ENCODE data around the gene RPL13A. TPM values are rescaled to one million over a fixed set of nuclear protein-coding genes. Genes with fewer than 3 reads are reported as not detected.

Gene RPL13A
- polyA plus RNA-seq, 3 donors = 655 to 1,621 (median 663) TPM

DNA sequence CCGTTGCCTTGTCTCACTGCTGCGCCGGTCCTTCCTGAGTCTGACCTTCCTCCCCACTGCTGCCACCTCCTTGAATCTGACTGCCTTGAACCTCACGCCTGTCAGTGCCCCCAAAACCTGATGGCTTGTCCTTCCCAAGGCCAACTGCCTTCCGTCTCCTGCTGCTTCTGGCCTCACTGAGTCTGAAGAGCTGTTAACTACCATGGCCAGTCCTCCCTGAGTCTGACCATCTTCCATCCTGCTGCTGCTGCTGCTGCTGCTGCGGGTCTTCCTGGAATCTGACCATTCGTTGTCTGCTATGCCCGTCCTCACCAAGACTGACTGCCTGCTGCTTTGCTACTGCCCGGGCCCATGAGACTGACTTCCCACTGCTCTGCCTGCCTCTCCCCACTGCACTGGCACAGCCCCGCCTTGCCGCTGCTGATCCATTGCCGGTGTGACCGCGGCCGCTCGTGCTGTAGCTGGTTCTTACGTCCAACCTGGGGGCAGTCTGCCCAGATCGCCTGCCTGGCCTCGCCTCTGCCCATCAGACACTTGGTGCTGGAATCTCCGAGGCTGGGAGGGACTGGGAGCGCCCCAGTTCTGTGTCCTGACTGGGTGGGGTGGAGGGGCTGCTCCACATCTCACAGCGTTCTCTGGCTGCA, 37.5 kb downstream of the RPL13A start:
- Histone ChIP-seq H3K4me3 (replicated peaks in 1 of 3; ENCODE audit: low read depth in 2 of 3, low read length in 3 of 3) (no peak overlapping the region), H3K4me1 (ENCODE audit: control insufficient read depth in 1 of 2, insufficient read depth in 2 of 2, low read length in 2 of 2) (peaks cover 8 to 14% of the 10 kb centered on the region in 2 donors), H2AFZ (ENCODE audit: insufficient read depth, low read depth, low read length, poor library complexity, severe bottlenecking) (no peak overlapping the region), H3K79me2 (ENCODE audit: insufficient read depth, low read length) (peaks cover 8% of the 10 kb centered on the region), H3K36me3 (replicated peaks in 1 of 2; ENCODE audit: control insufficient read depth in 1 of 2, insufficient read depth in 2 of 2, low read length in 2 of 2) (peaks cover 56 to 69% of the 10 kb centered on the region in 2 donors), H3K27me3 (ENCODE audit: control insufficient read depth in 2 of 2, insufficient read depth in 2 of 2, low read length in 2 of 2) (no peaks in the 10 kb centered on the region), H3K4me2 (replicated peaks; ENCODE audit: extremely low read depth, low read length, poor library complexity, severe bottlenecking) (no peak overlapping the region), H4K20me1 (ENCODE audit: insufficient read depth, low read length) (peaks cover 58% of the 10 kb centered on the region), H3K27ac (ENCODE audit: low read depth in 1 of 2, low read length in 2 of 2) (no peak overlapping the region), H3K9ac (ENCODE audit: insufficient read depth, low read length, poor library complexity, severe bottlenecking) (no peak overlapping the region), H3K9me3 (replicated peaks in 1 of 2; ENCODE audit: control insufficient read depth in 1 of 2, insufficient read depth in 1 of 2, low read length in 2 of 2) (no peaks in the 10 kb centered on the region)
- 94% methylated on average over 16 of the region's 22 CpGs for WGBS (ENCODE audit: insufficient coverage)
- Mint-ChIP-seq H3K27me3 (ENCODE audit: low read depth in 3 of 3) (peaks cover 0 to 19% (median 13%) of the 10 kb centered on the region in 3 donors), H3K4me3 (no peak overlapping the region), H3K27ac (no peak overlapping the region), H3K9me3 (peaks cover 0 to 5% (median 0%) of the 10 kb centered on the region in 7 donors), H3K4me1 (peaks cover 17% of the 10 kb centered on the region), H3K36me3 (peaks cover 58 to 86% of the 10 kb centered on the region in 2 donors)
- intact Hi-C loops (cut with micrococcal nuclease) = no loop called here
- DNase-seq = no peak
- TF ChIP-seq, protein P1, sequence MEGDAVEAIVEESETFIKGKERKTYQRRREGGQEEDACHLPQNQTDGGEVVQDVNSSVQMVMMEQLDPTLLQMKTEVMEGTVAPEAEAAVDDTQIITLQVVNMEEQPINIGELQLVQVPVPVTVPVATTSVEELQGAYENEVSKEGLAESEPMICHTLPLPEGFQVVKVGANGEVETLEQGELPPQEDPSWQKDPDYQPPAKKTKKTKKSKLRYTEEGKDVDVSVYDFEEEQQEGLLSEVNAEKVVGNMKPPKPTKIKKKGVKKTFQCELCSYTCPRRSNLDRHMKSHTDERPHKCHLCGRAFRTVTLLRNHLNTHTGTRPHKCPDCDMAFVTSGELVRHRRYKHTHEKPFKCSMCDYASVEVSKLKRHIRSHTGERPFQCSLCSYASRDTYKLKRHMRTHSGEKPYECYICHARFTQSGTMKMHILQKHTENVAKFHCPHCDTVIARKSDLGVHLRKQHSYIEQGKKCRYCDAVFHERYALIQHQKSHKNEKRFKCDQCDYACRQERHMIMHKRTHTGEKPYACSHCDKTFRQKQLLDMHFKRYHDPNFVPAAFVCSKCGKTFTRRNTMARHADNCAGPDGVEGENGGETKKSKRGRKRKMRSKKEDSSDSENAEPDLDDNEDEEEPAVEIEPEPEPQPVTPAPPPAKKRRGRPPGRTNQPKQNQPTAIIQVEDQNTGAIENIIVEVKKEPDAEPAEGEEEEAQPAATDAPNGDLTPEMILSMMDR (IDR thresholded peaks at IDR 0.05) = no peak

DNA sequence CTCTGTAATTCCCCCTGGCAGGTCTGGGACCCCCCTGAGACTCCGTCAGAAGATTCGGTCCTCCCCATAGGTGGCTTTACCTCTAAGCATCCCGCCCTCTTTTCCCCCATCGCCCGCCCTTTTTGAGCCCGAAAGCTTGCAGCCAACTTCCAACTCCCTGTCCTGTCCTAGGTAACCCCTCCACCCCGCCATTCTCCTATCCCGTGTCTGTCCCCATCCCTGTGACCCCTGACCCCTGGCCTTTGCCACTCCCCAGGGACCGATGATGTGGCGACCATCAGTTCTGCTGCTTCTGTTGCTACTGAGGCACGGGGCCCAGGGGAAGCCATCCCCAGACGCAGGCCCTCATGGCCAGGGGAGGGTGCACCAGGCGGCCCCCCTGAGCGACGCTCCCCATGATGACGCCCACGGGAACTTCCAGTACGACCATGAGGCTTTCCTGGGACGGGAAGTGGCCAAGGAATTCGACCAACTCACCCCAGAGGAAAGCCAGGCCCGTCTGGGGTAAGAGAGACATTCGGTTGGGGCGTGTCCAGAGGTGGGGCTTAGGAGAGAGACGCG, 40.9 kb downstream of the RPL13A start:
- peak overlapping the region; percentile 62 to 82 for H3K4me3 Mint-ChIP-seq
- peak overlapping the region in 1 of 3 experiments; percentile 65 for H3K4me3 ChIP-seq (replicated peaks in 1 of 3; ENCODE audit: low read depth in 2 of 3, low read length in 3 of 3)

More for the DNA sequence above, 40.9 kb downstream of the RPL13A start:
- H4K20me1 ChIP-seq (ENCODE audit: insufficient read depth, low read length) = peaks cover 53% of the 10 kb centered on the region
- H3K4me1 Mint-ChIP-seq = peaks cover 19% of the 10 kb centered on the region
- no peaks in the 10 kb centered on the region for H3K9me3 ChIP-seq (replicated peaks in 1 of 2; ENCODE audit: control insufficient read depth in 1 of 2, insufficient read depth in 1 of 2, low read length in 2 of 2)
- H3K36me3 ChIP-seq (replicated peaks in 1 of 2; ENCODE audit: control insufficient read depth in 1 of 2, insufficient read depth in 2 of 2, low read length in 2 of 2) = peaks cover 50 to 65% of the 10 kb centered on the region in 2 donors
- peaks cover 0 to 5% (median 0%) of the 10 kb centered on the region in 7 donors for H3K9me3 Mint-ChIP-seq
- no peaks in the 10 kb centered on the region for H3K27me3 ChIP-seq (ENCODE audit: control insufficient read depth in 2 of 2, insufficient read depth in 2 of 2, low read length in 2 of 2)
- intact Hi-C loops (cut with micrococcal nuclease) = no loop called here
- TF ChIP-seq, protein P1 (IDR thresholded peaks at IDR 0.05) = no peak
- H3K79me2 ChIP-seq (ENCODE audit: insufficient read depth, low read length) = no peaks in the 10 kb centered on the region
- WGBS (ENCODE audit: insufficient coverage) = 66% methylated on average over 17 of the region's 25 CpGs
- H3K4me1 ChIP-seq (ENCODE audit: control insufficient read depth in 1 of 2, insufficient read depth in 2 of 2, low read length in 2 of 2) = peaks cover 14 to 20% of the 10 kb centered on the region in 2 donors
- no peak overlapping the region for H3K9ac ChIP-seq (ENCODE audit: insufficient read depth, low read length, poor library complexity, severe bottlenecking)
- H3K27ac Mint-ChIP-seq = peak overlapping the region in 2 of 7 donors; percentile 9 to 46
- H3K27ac ChIP-seq (ENCODE audit: low read depth in 1 of 2, low read length in 2 of 2) = no peak overlapping the region
- peak overlapping the region; percentile 75 for H3K4me2 ChIP-seq (replicated peaks; ENCODE audit: extremely low read depth, low read length, poor library complexity, severe bottlenecking)
- no peak for DNase-seq
- H2AFZ ChIP-seq (ENCODE audit: insufficient read depth, low read depth, low read length, poor library complexity, severe bottlenecking) = peak overlapping the region; percentile 5
- peaks cover 2 to 33% (median 16%) of the 10 kb centered on the region in 3 donors for H3K27me3 Mint-ChIP-seq (ENCODE audit: low read depth in 3 of 3)
- H3K36me3 Mint-ChIP-seq = peaks cover 62 to 87% of the 10 kb centered on the region in 2 donors

Measured in CD14-positive monocyte (primary cell).